ENCODE measurements around the gene TP63. TPM values are rescaled to one million over a fixed set of nuclear protein-coding genes. Genes with fewer than 3 reads are reported as not detected.
"Not testable (repeated sequence)": the region's sequence is repeated elsewhere in the genome, so short reads cannot be mapped to it uniquely, and the experiment has no call there.

The TP63 gene
- total RNA-seq, 2 donors from 2014 or later, result not detected

- no peak for DNase-seq
- ATAC-seq, result no peak
- Histone ChIP-seq H3K4me3 (no peak overlapping the region), H3K4me1 (no peaks in the 10 kb centered on the region), H3K27ac (no peak overlapping the region), H3K27me3 (no peaks in the 10 kb centered on the region), H3K36me3 (replicated peaks in 1 of 2; ENCODE audit: insufficient read depth in 1 of 2, low read depth in 2 of 2) (no peaks in the 10 kb centered on the region), H3K9me3 (no peaks in the 10 kb centered on the region)
- TF ChIP-seq CTCF (IDR thresholded peaks at IDR 0.05) (no peak), POLR2A (IDR thresholded peaks at IDR 0.05) (no peak)
- 58 to 74% methylated on average over 1 of the region's 1 CpG for WGBS, 2 donors
- intact Hi-C loops (cut with DNase I), result no loop called here
These were observed 33.1 kb downstream of the TP63 start for GRCh38 chr3:189664311-189664710.

GRCh38 chr3:189672346-189672745 lies 41.2 kb downstream of the TP63 start:
- H3K4me1 ChIP-seq; H3K9me3 ChIP-seq; H3K4me3 ChIP-seq; DNase-seq; ATAC-seq; H3K36me3 ChIP-seq (replicated peaks in 1 of 2; ENCODE audit: insufficient read depth in 1 of 2, low read depth in 2 of 2); H3K27me3 ChIP-seq; H3K27ac ChIP-seq; intact Hi-C loops (cut with DNase I): not testable (repeated sequence)
- WGBS, 2 donors, result 70 to 81% methylated on average over 3 of the region's 3 CpGs

- ATAC-seq (no peak), DNase-seq (no peak)
- no peaks in the 10 kb centered on the region for H3K4me1 ChIP-seq
- no peaks in the 10 kb centered on the region for H3K9me3 ChIP-seq
- no peak overlapping the region for H3K27ac ChIP-seq
- H3K4me3 ChIP-seq, result no peak overlapping the region
- intact Hi-C loops (cut with DNase I), result no loop called here
- H3K36me3 ChIP-seq (replicated peaks in 1 of 2; ENCODE audit: insufficient read depth in 1 of 2, low read depth in 2 of 2), result no peaks in the 10 kb centered on the region
- 22 to 33% methylated on average over 2 of the region's 2 CpGs for whole genome bisulfite sequencing, 2 donors
- TF ChIP-seq CTCF (IDR thresholded peaks at IDR 0.05) (no peak), POLR2A (IDR thresholded peaks at IDR 0.05) (no peak)
- no peaks in the 10 kb centered on the region for H3K27me3 ChIP-seq
These were observed 42.3 kb downstream of the TP63 start for GRCh38 chr3:189673535-189673934.

GRCh38 chr3:189674249-189674913 lies 43.2 kb downstream of the TP63 start:
- TF ChIP-seq CTCF (IDR thresholded peaks at IDR 0.05) (no peak), POLR2A (IDR thresholded peaks at IDR 0.05) (no peak)
- ATAC-seq (no peak), DNase-seq (no peak)
- Histone ChIP-seq H3K4me1 (no peaks in the 10 kb centered on the region), H3K4me3 (no peak overlapping the region), H3K27me3 (no peaks in the 10 kb centered on the region), H3K36me3 (replicated peaks in 1 of 2; ENCODE audit: insufficient read depth in 1 of 2, low read depth in 2 of 2) (no peaks in the 10 kb centered on the region), H3K27ac (no peak overlapping the region), H3K9me3 (no peaks in the 10 kb centered on the region)
- 50 to 54% methylated on average over 6 of the region's 6 CpGs for WGBS, 2 donors
- intact Hi-C loops (cut with DNase I), result no loop called here

GRCh38 chr3:189677667-189678066 lies 46.5 kb downstream of the TP63 start:
- H3K4me1 ChIP-seq, result no peaks in the 10 kb centered on the region
- no peaks in the 10 kb centered on the region for H3K9me3 ChIP-seq
- ATAC-seq, result no peak
- H3K36me3 ChIP-seq (replicated peaks in 1 of 2; ENCODE audit: insufficient read depth in 1 of 2, low read depth in 2 of 2), result no peaks in the 10 kb centered on the region
- intact Hi-C loops (cut with DNase I), result no loop called here
- no peak for DNase-seq
- H3K27ac ChIP-seq, result no peak overlapping the region
- H3K27me3 ChIP-seq, result no peaks in the 10 kb centered on the region
- TF ChIP-seq CTCF (IDR thresholded peaks at IDR 0.05), result no peak
- TF ChIP-seq POLR2A (IDR thresholded peaks at IDR 0.05), result no peak
- H3K4me3 ChIP-seq, result no peak overlapping the region
- 50 to 56% methylated on average over 4 of the region's 4 CpGs for WGBS, 2 donors

Data from body of pancreas (tissue), 4 donors.